HG02610 (cell line): Measurements from ENCODE around the gene DAAM1.

ENCODE experiments used
- ATAC-seq: cut with Tn5 transposase; IDR thresholded peaks from one replicate; pipeline ENCODE4 v1.9.1; 2021; ENCODE audit warnings: mild to moderate bottlenecking, moderate library complexity; ENCODE audit not compliant: unreplicated experiment

DAAM1 gene

DNA sequence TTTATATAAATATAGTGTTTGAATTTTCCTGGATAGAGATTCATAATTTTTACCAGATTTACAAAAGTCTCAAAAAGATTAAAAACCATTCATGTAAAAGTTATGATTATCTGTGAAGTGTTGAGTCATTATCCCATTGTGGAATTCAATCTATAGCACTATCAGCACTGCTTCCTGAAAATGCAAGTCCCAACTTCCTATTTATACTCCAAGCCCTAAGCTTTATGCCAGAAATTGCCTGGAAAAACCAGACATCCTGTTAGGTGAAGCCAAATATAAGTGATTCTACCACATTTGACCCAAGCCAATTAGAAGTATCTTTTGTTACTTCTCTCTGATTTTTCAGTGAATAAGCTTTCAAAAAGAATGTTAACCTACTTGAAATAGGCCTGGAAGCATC lies 147.6 kb downstream of the DAAM1 start:
- ATAC-seq = no peak

DNA sequence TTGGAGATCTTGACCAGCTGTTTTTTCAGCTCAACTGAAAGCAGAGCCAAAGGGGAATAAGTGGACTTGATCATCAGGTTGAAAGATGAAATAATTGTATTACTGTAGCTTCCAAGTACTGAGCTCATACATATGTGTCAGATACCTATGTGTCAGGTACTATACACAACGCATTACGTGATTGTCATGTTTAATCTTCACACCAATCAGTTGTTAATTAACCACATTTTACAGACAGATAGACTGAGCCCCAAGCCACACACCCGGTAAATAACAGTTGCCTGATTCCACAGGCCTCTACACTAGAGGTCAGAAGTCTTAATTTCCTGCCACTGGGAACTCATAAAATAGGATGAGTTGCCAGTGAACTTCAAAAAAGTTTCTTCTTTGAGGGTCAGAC lies 148.2 kb downstream of the DAAM1 start:
- ATAC-seq = no peak

DNA sequence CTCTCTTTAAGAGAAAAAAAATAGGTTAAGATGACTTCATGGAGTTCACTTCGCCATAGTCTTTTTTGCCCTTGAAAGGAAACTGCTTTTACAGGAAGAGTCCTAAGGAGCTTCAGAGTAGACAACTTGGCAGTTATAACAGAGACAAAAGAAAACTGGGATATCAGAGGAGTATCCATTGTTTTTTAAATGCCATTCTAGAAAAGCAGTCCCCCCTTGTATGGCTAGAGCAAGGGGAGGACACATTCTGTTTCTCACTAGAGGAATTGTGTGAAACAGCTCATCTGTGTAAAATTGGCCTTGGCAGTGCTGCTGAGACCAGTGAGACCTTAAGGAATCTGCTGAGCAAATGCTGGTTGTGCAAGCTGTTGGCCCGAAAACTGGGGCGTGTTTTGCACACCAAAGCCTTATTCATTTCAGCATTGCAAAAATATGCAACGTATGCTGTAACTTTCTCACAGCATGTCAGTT lies 148.7 kb downstream of the DAAM1 start:
- no peak for ATAC-seq

DNA sequence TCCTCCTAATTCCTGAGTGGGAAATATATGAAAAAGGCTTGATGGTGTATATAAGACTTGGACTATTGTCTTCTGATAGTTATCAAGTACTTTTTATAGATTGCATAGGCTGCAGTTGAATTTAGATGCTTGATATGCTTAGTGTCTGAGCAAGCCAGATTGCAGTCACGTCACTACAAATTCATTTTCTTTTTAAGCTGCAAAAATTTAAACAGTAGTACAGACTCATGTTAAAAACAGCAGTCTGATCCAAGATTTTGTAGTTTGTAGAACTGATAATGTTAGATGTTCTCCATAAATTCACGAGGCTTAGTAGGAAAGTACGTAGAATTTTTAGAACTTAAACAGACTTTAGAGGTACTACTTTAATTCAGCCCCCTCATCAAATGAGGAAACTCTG lies 150.3 kb downstream of the DAAM1 start:
- no peak for ATAC-seq

DNA sequence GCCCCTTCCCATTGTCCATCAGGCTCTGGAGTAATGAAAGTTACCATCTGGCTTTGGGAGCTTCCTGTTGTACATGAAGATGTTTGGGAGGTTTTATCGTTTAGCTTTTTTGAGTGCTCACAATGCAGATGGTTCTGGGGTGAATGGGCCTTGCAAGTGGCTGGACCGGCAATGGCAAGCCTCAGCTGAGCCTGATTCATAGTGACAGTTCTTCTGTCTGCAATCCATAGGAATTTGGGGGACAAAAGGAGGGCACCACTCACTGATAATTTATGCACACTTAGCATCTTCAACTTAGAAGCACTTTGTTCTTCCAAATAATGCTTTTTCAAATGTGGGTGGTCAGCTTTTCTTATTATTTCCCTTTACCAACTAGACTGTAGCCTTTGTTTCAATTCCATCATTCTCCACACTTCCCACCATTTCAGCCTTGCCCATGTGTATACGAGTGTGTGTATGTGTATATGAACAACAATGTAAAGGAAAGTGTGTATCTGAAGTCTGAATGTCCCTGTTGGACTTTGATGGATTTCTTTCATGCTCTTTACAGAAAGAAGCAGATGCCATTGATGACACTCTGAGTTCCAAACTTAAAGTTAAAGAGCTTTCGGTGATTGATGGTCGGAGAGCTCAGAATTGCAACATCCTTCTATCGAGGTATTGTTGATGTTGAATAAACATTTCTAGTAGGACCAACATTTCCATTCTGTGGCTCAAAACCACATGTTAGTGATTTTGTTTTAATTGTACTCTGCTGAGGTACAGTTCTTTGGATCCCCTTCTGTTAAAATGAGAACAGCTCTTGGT lies 151.3 kb downstream of the DAAM1 start:
- ATAC-seq = no peak

DNA sequence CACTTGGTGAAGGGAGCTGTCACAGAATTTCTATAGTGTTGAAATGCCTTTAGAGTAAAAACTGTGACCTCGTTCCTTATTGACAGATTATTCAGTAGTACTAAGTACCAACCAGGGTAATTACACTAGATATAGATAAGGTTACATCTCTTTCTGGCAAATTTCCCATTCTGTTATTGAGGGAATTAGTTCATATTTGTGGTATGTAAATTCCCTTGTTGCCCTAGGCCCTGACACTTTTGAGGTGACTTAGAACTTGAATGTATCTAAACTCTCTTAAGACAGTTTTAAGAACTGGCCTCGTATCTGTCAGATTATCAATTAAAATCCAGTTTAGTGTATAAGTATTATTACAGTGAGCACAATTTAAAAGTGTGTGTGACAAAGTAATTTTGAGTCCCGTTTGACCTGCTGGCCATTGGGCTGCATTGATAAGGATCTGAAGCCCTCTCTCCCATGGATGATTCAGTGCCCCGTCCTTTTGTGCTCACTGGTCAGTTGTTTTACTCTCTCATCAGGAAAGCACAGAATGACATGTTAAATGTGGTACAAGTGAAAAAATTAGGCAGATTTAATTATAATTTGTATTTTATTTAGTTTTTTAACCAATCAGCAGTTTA lies 153.5 kb downstream of the DAAM1 start:
- ATAC-seq = no peak

DNA sequence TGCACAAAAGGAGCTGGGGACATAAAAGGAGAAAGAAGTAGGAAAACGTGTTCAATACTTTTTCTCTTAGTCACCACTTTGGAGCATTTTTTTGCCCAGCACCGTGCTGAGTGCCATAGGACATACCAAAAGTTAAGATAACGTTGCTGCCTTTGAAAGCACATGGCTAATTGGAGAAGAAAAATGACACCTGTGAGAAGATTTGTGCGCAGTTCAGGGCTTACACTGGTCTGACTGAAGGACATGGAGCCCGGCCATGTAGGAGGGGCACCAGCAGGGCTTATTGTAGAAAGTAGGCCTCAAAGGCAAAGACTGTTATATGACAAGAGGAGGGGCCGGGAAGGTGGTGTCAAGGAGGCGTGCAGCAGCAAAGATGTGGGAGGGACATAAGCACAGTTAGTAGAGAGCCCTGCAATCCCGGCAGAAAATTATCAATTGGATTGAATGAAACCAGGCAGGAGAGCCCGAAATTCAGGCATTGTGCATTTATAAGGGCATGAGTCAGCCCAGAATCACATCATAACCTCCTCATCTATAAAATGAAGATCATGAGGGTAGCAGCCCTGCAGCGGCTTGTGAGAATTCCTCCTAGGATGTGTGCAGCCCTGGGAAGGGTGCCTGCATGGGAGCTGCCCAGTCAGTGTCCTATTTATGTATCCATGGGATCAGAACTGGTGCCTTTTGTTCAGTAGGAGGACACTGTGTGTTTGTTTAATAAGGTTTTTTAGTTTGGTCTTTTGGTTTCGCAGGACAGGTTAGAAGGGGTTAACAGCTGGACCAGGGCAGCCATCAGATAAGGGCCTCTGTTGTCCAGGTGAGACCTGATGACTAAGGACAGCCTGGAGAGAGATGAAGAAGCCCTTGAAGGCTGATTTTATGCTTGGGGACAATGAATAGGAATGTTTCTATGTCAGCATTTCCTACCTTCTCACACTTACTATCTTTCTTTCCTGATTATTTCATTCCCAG lies 154.3 kb downstream of the DAAM1 start:
- ATAC-seq = no peak

DNA sequence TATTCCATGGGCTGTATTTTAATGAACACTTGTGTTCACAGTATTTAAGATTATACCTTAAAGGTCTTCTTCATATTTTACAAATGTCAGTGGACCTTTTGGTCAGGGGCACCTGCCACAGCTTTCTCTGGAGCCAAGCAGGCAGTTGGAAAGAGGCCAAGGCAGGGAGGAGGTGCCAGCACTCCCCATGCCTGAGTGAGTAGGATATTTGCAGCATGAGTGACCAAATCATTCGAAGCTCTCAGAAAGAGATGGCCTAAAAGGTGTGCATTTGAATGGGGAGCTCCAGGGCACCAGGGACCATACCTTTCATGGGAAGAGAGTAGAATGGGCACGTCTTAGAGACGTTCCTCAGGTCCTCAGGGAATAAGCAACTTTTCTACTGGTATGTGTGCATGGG lies 155.1 kb downstream of the DAAM1 start:
- ATAC-seq = no peak

DNA sequence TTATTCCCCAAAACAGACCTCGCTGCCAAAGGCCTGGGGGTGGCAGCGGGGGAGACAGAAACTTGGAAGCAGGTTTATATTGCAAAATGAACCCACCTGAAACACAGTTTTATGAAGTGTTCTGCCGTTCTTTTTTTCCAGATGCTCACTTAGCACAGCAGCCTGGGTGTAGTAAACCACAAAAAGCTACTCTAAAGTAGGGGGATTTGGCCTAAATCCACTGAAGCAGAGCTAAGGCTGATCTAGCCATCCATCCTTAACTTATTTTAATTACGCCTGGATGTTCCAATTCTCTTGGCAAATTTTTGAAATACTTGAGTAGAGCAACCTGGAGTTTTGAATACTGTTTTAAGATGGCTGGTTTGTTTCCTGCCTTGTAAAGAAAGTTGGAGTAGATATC lies 155.5 kb downstream of the DAAM1 start:
- ATAC-seq = no peak

DNA sequence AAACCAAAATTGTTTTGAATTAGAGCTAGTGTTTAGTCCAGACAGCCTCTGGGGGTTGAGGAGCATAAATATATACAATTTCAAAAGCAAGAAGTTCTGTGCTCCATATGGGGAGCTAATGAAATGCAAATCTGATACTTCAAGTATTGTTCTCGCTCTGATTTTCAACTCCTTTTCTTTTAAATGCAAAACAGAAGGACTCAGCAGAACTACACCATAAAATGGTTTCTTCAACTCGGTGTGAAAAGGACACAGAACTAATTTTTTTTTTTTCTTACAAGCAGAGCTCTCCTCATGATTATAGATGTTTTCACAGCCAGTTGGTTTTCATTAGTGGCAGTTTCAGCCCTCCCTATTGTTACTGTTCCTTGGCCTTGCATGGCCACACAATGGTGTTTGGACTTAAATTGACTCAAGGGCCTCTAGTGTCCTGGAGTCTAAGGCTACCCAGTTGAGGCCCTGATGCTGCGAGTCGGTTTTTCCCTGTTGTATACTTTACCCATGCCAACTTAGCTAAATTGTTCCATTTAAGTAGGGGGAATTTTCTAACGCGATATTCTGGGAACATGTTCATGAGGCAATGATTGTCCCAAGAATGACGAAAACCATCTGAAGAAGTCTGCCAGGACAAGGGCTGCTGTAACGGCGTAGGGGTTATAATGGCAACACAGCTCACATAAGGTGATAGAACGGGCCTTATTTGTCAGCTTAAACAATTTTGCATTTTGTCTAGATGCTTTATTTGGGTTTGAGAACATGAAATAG lies 156.4 kb downstream of the DAAM1 start:
- no peak for ATAC-seq

DNA sequence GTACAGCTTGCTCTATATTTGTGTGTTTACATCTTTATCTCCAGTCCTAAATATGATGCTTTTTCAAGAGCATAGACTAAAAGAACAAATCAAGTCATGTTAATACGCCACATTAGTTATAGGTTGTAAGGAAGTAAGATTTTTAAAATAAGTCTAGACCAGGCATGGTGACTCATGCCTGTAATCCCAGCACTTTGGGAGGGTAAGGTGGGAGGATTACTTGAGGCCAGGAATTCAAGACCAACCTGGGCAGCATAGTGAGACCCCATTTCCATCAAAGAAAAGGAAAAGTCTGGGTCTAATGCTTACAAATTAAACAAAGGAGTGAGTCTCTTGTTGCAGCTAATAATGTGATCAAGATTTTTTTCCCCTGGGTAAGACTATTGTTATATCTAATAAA lies 157.9 kb downstream of the DAAM1 start:
- no peak for ATAC-seq

DNA sequence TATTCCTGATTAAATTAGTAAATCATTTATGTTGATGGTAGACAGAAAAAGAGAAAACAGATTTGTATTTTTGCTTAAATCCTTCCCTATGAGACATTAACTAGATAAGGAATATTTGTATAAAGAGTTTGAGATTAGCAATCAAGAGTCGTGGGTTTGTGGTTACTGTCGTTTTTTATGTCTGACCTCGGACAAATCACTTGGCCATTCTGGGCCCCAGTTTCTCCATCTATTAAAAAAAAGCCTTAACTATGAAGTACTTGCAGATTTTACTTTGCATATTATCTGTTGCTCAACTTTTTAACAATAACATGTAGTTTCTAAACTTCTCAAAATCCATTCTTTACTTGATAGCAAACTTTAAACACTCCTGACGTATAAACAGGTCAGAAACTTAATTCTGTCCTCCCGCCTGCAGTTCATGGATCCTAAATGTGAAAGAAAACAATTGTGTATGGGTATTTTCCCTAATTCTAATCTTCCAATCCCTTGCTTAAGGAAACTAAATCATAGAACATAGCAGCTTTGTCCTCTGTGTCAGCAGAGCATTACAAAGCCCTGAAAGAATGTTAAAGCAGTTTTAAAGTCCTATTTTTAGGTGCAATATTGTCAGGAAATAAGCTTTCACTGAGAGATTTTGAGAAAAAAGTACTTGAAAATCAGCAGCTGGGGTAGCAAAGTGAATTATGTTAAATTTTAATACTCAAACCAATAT lies 158.5 kb downstream of the DAAM1 start:
- ATAC-seq = no peak

DNA sequence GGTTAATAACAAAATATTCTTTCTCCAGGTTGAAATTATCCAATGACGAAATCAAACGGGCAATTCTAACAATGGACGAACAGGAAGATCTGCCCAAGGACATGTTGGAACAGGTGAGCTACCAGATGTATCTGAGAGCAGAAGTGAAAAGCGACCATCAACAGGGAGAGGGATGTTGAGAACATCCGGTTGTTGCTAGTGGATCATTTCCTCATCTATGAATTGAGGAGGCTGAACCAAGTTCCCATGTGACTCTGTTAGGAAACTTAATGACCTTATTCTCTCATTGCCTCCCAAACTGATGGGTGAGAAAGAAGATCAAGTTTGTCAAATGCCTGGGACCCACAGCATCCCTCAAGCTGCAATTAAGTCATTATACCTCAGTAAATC lies 159.0 kb downstream of the DAAM1 start:
- no peak for ATAC-seq

DNA sequence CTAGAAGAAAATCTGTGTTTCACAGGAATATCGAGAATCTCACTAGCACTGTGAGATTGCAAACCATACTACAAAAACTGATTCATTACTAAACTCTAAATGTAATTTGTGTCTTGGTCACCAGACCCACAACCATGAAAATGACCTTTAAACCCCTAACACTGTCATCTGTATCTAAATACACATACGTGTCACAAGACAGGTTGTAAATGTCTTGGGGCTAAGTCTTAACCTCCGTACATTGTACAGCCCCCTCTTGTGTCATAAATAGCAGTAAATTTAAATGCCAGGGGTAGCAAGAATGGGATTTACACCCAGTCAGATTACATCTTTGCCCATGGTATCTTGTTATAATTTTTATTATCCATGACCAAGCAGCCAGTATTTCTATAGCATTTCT lies 159.4 kb downstream of the DAAM1 start:
- ATAC-seq = no peak

DNA sequence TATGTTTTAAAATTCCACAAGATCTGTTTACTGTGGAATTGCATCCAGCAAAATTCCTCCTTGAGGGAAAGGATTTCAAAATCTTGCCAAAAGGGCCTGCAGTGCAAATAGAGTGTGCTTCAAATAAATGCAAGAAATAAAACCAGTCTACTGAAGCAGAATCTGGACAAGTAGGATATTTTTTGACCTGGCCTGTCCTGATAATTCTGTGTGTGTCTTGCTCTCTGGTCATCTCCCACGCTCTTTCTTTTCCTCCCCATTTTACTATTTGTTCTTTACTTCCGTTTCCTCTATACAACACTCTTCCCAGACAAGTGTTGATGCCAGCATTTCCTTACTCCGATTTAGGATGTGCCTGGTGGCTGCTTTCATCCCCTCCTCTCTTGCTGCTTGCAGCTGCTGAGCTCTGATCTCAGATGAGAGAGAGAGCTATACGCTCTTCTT lies 160.8 kb downstream of the DAAM1 start:
- no peak for ATAC-seq

DNA sequence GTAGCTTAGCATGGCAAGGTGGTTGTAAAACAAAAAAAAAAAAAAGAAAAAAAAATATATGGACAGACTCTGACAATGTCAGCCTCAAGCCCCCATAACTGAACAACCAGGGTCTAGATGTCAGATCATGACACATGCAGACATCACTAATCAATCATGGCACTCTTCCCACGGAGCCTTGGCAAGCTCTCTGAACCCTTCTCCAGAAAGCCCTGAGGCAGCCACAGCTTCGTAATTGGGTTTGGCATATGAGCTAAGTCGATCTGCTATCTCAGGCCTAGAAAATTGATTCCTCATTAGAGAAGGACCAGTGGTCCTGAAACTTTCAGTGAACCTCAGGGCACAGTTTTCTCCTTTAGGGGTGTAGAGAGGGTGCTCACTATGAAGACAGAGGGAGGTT lies 164.5 kb downstream of the DAAM1 start:
- ATAC-seq = no peak

DNA sequence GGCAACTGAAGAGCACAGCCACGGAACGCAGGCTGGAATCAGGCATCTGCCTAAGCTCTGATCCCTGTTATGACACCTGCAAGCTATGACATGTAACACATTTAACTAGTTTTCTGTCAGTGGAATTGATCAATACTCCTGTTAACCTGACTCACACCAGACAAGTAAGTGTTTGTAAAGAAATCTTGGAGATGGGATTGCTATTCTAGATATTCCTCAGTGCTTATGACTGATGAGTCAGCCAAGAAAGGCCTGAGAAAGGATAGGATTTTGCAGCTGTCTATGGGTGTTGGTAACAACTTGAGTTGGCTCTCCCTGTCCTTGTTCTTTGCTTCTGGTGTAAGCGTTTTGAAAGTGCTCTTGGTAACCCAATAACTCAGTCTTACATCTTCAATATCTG lies 166.2 kb downstream of the DAAM1 start:
- ATAC-seq = no peak

DNA sequence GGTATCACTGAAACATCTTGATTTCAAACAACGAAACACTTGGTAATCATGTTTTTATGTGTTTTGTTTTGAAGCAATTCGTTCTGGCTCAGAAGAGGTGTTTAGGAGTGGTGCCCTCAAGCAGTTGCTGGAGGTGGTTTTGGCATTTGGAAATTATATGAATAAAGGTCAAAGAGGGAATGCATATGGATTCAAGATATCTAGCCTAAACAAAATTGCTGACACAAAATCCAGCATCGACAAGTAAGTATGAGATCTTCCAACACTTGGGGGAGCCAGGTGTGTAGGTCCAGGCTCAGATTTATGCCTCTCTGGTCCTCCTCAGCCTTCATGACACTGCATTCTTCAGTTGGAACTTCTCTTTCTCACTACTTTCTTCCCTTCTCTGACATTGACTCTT lies 166.6 kb downstream of the DAAM1 start:
- ATAC-seq = no peak

DNA sequence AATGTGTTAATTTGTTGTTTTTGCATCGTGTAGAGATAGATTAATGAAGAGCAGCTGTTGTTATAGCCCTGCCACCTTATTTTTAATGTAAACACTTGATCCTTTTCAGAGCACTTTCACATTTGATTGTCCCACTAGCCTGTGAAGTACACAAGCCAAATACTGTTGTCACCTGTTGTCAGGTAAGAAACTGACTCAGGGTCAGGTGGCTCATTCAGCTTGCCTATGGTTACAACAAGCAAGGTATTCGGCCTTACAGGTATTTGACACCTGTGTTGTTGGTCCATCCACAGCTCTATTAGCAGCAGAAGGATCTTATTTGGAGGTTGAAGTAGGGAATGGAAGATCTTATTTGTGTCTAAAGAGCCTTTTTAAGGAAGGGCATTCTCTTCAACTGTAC lies 167.8 kb downstream of the DAAM1 start:
- ATAC-seq = peak; percentile 37

DNA sequence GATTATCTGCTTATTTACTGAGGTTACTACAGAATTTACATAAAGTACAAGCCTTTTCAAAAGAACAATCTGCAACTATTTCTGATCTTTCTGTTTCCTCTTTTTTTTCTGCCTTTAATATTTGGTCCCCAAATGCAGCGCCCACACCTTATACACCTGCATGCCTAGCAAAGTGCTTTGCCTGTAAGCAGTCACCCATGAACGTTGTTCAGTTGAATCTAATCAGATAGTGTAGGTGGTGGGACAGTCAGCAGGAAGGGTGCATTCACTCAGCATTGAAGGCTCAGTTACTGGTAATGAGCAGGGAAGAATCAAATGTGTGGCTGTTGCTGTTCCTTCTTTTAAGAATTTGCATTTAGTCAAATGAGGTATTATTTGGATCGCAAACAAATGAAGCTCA lies 168.3 kb downstream of the DAAM1 start:
- peak; percentile 80 for ATAC-seq
